Measurements from ENCODE around the gene ANXA11. TPM values are rescaled to one million over a fixed set of nuclear protein-coding genes. Genes with fewer than 3 reads are reported as not detected.

Gene ANXA11
- total RNA-seq, 2 experiments from 2014 or later = 153 to 159 TPM

DNA sequence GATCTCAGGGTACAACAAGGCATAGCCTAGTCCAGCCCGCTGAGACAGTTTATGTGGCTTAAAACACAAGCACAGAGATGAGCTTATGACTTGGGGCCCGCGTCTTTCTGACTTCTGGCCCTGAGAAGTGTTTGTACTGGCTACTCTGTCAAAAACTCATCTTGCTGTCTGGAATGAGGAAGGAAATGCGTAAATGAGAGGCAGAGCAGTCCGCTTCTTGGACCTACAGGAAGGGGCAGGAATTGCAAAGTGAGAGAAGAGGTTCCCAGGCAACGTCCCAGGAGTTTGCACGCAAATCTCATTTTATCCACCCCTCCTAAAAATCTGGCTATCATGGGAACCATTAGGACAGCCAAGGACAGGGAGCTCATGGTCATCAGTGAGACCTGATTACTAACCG, 5.5 kb downstream of the ANXA11 start:
- H3K4me3 Mint-ChIP-seq = peak overlapping the region; percentile 12

DNA sequence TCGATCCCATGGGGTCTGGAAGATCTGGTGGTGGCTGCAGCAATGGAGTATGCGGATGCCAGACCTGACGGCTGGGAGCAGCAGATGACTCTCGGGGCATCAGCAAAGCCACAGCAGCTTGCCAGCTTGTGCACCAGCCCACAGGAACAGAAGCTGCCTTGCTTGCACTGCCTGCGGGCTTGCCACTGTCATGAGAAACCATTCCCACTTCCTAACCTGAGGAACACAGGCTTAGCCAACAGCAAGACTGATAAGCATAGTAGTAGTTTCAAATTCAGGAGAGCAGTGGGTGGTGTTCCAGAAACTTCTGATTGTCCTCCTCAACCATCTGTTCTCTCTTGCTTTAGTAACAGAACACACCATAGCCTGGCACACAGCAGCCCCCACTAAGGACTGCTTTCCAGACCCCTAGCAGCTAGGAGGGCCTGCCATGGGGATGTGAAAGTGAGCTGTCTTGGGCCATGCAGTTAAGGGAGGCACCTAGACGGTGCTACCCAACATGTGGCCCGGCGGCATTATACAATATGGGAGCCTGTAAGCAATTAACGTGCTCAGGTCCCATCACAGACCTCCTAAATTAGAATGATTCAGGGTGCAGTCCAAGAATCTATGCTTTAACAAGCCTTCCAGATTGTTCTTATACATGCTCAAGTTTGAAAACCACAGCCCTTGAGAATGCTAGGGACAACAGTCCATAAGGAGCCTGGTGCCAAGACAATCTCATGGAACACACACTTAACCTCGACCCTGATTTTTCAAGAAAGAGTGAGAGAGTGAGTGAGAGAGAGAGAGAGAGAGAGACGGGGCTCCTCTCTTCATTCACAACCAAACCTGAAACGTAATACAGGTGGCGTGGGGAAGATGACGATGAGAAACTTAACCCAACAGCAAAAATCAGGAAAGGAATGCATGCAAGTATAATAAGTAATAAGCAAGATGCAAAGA, 7.1 kb downstream of the ANXA11 start:
- TF ChIP-seq, protein P1, sequence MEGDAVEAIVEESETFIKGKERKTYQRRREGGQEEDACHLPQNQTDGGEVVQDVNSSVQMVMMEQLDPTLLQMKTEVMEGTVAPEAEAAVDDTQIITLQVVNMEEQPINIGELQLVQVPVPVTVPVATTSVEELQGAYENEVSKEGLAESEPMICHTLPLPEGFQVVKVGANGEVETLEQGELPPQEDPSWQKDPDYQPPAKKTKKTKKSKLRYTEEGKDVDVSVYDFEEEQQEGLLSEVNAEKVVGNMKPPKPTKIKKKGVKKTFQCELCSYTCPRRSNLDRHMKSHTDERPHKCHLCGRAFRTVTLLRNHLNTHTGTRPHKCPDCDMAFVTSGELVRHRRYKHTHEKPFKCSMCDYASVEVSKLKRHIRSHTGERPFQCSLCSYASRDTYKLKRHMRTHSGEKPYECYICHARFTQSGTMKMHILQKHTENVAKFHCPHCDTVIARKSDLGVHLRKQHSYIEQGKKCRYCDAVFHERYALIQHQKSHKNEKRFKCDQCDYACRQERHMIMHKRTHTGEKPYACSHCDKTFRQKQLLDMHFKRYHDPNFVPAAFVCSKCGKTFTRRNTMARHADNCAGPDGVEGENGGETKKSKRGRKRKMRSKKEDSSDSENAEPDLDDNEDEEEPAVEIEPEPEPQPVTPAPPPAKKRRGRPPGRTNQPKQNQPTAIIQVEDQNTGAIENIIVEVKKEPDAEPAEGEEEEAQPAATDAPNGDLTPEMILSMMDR (IDR thresholded peaks at IDR 0.05) = no peak
- DNase-seq (peak in 1 of 14 experiments; percentile 33), ATAC-seq (ENCODE audit: poor library complexity) (no peak)
- Histone ChIP-seq H3K9me3 (ENCODE audit: control insufficient read depth in 1 of 2, insufficient read depth in 1 of 2, low read length in 2 of 2) (no peaks in the 10 kb centered on the region), H3K27ac (ENCODE audit: low read depth in 1 of 2, low read length in 2 of 2) (peak overlapping the region in 1 of 2 donors; percentile 15), H3K4me1 (ENCODE audit: insufficient read depth, low read length) (peaks cover 97% of the 10 kb centered on the region), H3K36me3 (ENCODE audit: insufficient read depth, low read length) (peaks cover 39% of the 10 kb centered on the region), H3K27me3 (ENCODE audit: control insufficient read depth in 1 of 2, insufficient read depth in 2 of 2, low read length in 2 of 2) (no peaks in the 10 kb centered on the region), H3K4me3 (ENCODE audit: low read length) (no peak overlapping the region)
- ChIA-PET POLR2A (interaction anchor here (4.1 kb wide), 1 partner anchor 11 kb away, joined by 39 read pairs; no protein-coding TSS in a partner anchor), CTCF (no interaction called here)
- no peaks in the 10 kb centered on the region for H3K9me3 Mint-ChIP-seq
- H3K27ac Mint-ChIP-seq = peak overlapping the region; percentile 94
- intact Hi-C loops (cut with DNase I, micrococcal nuclease) = no loop called here
- peaks cover 85% of the 10 kb centered on the region for H3K4me1 Mint-ChIP-seq (ENCODE audit: low read depth)
- peaks cover 44% of the 10 kb centered on the region for H3K36me3 Mint-ChIP-seq (ENCODE audit: low read depth)
- H3K27me3 Mint-ChIP-seq = no peaks in the 10 kb centered on the region
- peak overlapping the region; percentile 68 for H3K4me3 Mint-ChIP-seq

More for the DNA sequence above, 5.5 kb downstream of the ANXA11 start:
- no peak overlapping the region for H3K4me3 ChIP-seq (ENCODE audit: low read length)
- Mint-ChIP-seq H3K27ac (peak overlapping the region; percentile 76), H3K36me3 (ENCODE audit: low read depth) (peaks cover 49% of the 10 kb centered on the region), H3K9me3 (no peaks in the 10 kb centered on the region), H3K27me3 (no peaks in the 10 kb centered on the region), H3K4me1 (ENCODE audit: low read depth) (peaks cover 86% of the 10 kb centered on the region)
- peak in 2 of 14 experiments; percentile 39 to 45 for DNase-seq
- TF ChIP-seq, protein P1 (IDR thresholded peaks at IDR 0.05) = no peak
- H3K36me3 ChIP-seq (ENCODE audit: insufficient read depth, low read length) = peaks cover 31% of the 10 kb centered on the region
- no peaks in the 10 kb centered on the region for H3K27me3 ChIP-seq (ENCODE audit: control insufficient read depth in 1 of 2, insufficient read depth in 2 of 2, low read length in 2 of 2)
- intact Hi-C loops (cut with DNase I, micrococcal nuclease) = loop anchor here (5.0 to 10.0 kb wide), 4 partner anchors 58 to 755 kb away; partner anchors contain the start of gene ZCCHC24 (in 1 of the 2)
- H3K9me3 ChIP-seq (ENCODE audit: control insufficient read depth in 1 of 2, insufficient read depth in 1 of 2, low read length in 2 of 2) = no peaks in the 10 kb centered on the region
- ATAC-seq (ENCODE audit: poor library complexity) = no peak
- H3K27ac ChIP-seq (ENCODE audit: low read depth in 1 of 2, low read length in 2 of 2) = no peak overlapping the region
- ChIA-PET CTCF (no interaction called here), POLR2A (interaction anchor here (0.9 to 6.5 kb wide), 3 partner anchors 8 to 55 kb away, joined by 4 to 218 read pairs (median 4); no protein-coding TSS in a partner anchor)
- H3K4me1 ChIP-seq (ENCODE audit: insufficient read depth, low read length) = peaks cover 95% of the 10 kb centered on the region

DNA sequence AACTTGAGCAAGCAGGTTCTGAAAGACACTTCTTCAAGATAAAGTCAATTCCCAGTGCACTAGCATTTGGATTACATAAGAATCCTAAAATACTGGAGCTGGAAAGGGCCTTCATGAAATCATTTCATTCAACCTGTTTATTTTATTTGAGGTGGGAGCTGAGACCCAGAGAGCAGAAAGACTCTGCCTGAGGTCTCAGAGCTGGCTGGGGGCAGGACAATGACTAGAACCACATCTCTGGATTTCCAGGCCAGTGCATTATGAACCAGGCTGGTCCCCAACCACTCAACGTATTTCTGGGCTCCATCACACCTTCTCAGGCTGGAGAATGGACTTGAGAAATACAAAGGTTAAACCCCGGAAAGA, 8.4 kb downstream of the ANXA11 start:
- H3K9me3 Mint-ChIP-seq = no peaks in the 10 kb centered on the region
- no peak for ATAC-seq (ENCODE audit: poor library complexity)
- H3K27ac Mint-ChIP-seq = peak overlapping the region; percentile 94
- H3K4me3 Mint-ChIP-seq = peak overlapping the region; percentile 47
- H3K36me3 ChIP-seq (ENCODE audit: insufficient read depth, low read length) = peaks cover 37% of the 10 kb centered on the region
- peaks cover 89% of the 10 kb centered on the region for H3K4me1 ChIP-seq (ENCODE audit: insufficient read depth, low read length)
- H3K9me3 ChIP-seq (ENCODE audit: control insufficient read depth in 1 of 2, insufficient read depth in 1 of 2, low read length in 2 of 2) = no peaks in the 10 kb centered on the region
- H3K27me3 ChIP-seq (ENCODE audit: control insufficient read depth in 1 of 2, insufficient read depth in 2 of 2, low read length in 2 of 2) = no peaks in the 10 kb centered on the region
- H3K36me3 Mint-ChIP-seq (ENCODE audit: low read depth) = peaks cover 53% of the 10 kb centered on the region
- H3K27me3 Mint-ChIP-seq = no peaks in the 10 kb centered on the region
- intact Hi-C loops (cut with DNase I, micrococcal nuclease) = loop anchor here in 1 of 2 experiments (1.0 kb wide), 1 partner anchor 8 kb away; the partner anchor contains the start of gene ANXA11
- H3K27ac ChIP-seq (ENCODE audit: low read depth in 1 of 2, low read length in 2 of 2) = peak overlapping the region; percentile 71 to 77
- DNase-seq = no peak
- ChIA-PET CTCF (interaction anchor here (0.8 kb wide), 1 partner anchor 12 kb away, joined by 3 read pairs; no protein-coding TSS in a partner anchor), POLR2A (interaction anchor here (0.6 to 4.1 kb wide), 3 partner anchors 9 to 52 kb away, joined by 3 to 39 read pairs (median 6); no protein-coding TSS in a partner anchor)
- peaks cover 85% of the 10 kb centered on the region for H3K4me1 Mint-ChIP-seq (ENCODE audit: low read depth)
- H3K4me3 ChIP-seq (ENCODE audit: low read length) = no peak overlapping the region
- TF ChIP-seq, protein P1 (IDR thresholded peaks at IDR 0.05) = no peak

Measured in CD4-positive, alpha-beta T cell (primary cell).